SK-N-SH (cell line): ENCODE results near the gene NEAT1. TPM values are rescaled to one million over a fixed set of nuclear protein-coding genes. Genes with fewer than 3 reads are reported as not detected.
"Not testable (repeated sequence)": the region's sequence is repeated elsewhere in the genome, so short reads cannot be mapped to it uniquely, and the experiment has no call there.

Experiments used
- CTCF ChIA-PET: fragments of 300-600, 350-600 bp; formaldehyde crosslinking; extraction: SDS; loops from one replicate; lab custom pipeline; 2021; lab: Yijun Ruan, JAX
- POLR2A ChIA-PET: fragments of 350-600 bp; sonication (Branson Sonifier 250); formaldehyde crosslinking; extraction: SDS; loops from one replicate; lab custom pipeline; 2020; ENCODE audit warnings: antibody characterized with exemption, inconsistent platforms; lab: Yijun Ruan, JAX
- DNase-seq: peaks from one replicate; pipeline ENCODE4 v3.0.0; 2012
- H2AFZ ChIP-seq: fragments of 200-600 bp; sonication (generic); 2 replicates; pipeline ENCODE4 v1.8.1; 2016; ENCODE audit warnings: antibody characterized with exemption, mild to moderate bottlenecking, low read depth
- H3F3A ChIP-seq: fragments of 200-600 bp; sonication (generic); replicated peaks from 2 replicates; pipeline ENCODE3; 2016; ENCODE audit warnings: antibody characterized with exemption, mild to moderate bottlenecking; ENCODE audit not compliant: insufficient read depth
- H3K27ac ChIP-seq, 2 experiments: fragments of 200-500 bp in 1 of 2; fragments of 200-600 bp in 1 of 2; sonication (Bioruptor generic) in 1 of 2; sonication (generic), shearing (Covaris generic) in 1 of 2; 2 replicates each; pipeline versions ENCODE4 v1.5.1 to v1.6.1; 2014 to 2016; ENCODE audit warnings: low read depth in 2 of 2, inconsistent platforms in 1 of 2, low read length in 1 of 2, mild to moderate bottlenecking in 1 of 2, mixed read lengths in 1 of 2
- H3K27me3 ChIP-seq: fragments of 200-600 bp; sonication (generic), shearing (Covaris generic); 2 replicates; pipeline ENCODE4 v1.6.1; 2016; ENCODE audit warnings: mixed run types; ENCODE audit not compliant: insufficient read depth
- H3K36me3 ChIP-seq, 2 experiments: fragments of 200-500 bp in 1 of 2; fragments of 200-600 bp in 1 of 2; sonication (Bioruptor generic) in 1 of 2; sonication (generic) in 1 of 2; replicated peaks in 1 of 2; 2 replicates each; pipeline versions ENCODE3 to v1.5.1; 2014 to 2016; ENCODE audit warnings: low read length in 1 of 2, mild to moderate bottlenecking in 1 of 2; ENCODE audit not compliant: insufficient read depth in 2 of 2, control insufficient read depth in 1 of 2
- H3K4me1 ChIP-seq, 2 experiments: fragments of 200-500 bp in 1 of 2; fragments of 200-600 bp in 1 of 2; sonication (Bioruptor generic) in 1 of 2; sonication (generic), shearing (Covaris generic) in 1 of 2; 2 replicates each; pipeline versions ENCODE4 v1.5.1 to v1.6.1; 2014 to 2016; ENCODE audit warnings: low read depth in 1 of 2, low read length in 1 of 2, mixed run types in 1 of 2; ENCODE audit not compliant: insufficient read depth in 2 of 2, control insufficient read depth in 1 of 2
- H3K4me2 ChIP-seq: fragments of 200-600 bp; sonication (generic), shearing (Covaris generic); 2 replicates; pipeline ENCODE4 v1.6.1; 2017; ENCODE audit warnings: mixed run types
- H3K4me3 ChIP-seq, 2 experiments: fragments of 200-500 bp in 1 of 2; fragments of 200-600 bp in 1 of 2; sonication (Bioruptor generic) in 1 of 2; sonication (generic), shearing (Covaris generic) in 1 of 2; 2 replicates each; pipeline versions ENCODE4 v1.5.1 to v1.8.1; 2014 to 2016; ENCODE audit warnings: low read depth in 2 of 2, inconsistent platforms in 1 of 2, low read length in 1 of 2, mild to moderate bottlenecking in 1 of 2, mixed read lengths in 1 of 2, moderate library complexity in 1 of 2
- H3K79me2 ChIP-seq: fragments of 200-600 bp; sonication (generic); 2 replicates; pipeline ENCODE4 v1.8.1; 2017; ENCODE audit warnings: mild to moderate bottlenecking; ENCODE audit not compliant: insufficient read depth
- H3K9ac ChIP-seq: fragments of 200-600 bp; sonication (generic); 2 replicates; pipeline ENCODE4 v1.6.1; 2017; ENCODE audit warnings: mixed run types
- H3K9me2 ChIP-seq: fragments of 200-600 bp; sonication (generic); 2 replicates; pipeline ENCODE4 v1.6.1; 2017; ENCODE audit warnings: mixed run types
- H3K9me3 ChIP-seq: fragments of 200-600 bp; sonication (generic); 2 replicates; pipeline ENCODE4 v1.6.1; 2017; ENCODE audit warnings: mixed run types, mild to moderate bottlenecking, moderate library complexity
- H4K20me1 ChIP-seq: fragments of 200-600 bp; sonication (generic); 2 replicates; pipeline ENCODE4 v1.6.1; 2017; ENCODE audit warnings: mild to moderate bottlenecking, mixed run types; ENCODE audit not compliant: insufficient read depth
- CHD2 ChIP-seq: fragments of 150-350 bp; IDR thresholded peaks from 2 replicates; pipeline ENCODE4 v1.6.1; 2018; ENCODE audit warnings: low read length; ENCODE audit not compliant: partially characterized antibody
- ELF1 ChIP-seq: IDR thresholded peaks from 2 replicates; pipeline ENCODE4 v1.4.0; 2012
- EP300 ChIP-seq, 2 experiments: IDR thresholded peaks; 2 replicates each; pipeline versions ENCODE4 v1.4.0 to v1.6.1; 2012; ENCODE audit warnings: borderline replicate concordance in 1 of 2, low read depth in 1 of 2, low read length in 1 of 2
- EZH2phosphoT487 ChIP-seq: fragments of 200-600 bp; sonication (generic); IDR thresholded peaks from 2 replicates; pipeline ENCODE4 v1.6.1; 2017; ENCODE audit warnings: low read depth, mixed run types, mild to moderate bottlenecking, antibody characterized with exemption, moderate library complexity, borderline replicate concordance
- FOSL2 ChIP-seq: IDR thresholded peaks from 2 replicates; pipeline ENCODE4 v1.4.0; 2012; ENCODE audit warnings: low read depth, mild to moderate bottlenecking, moderate library complexity, borderline replicate concordance
- FOXJ3 ChIP-seq: sonication (generic); formaldehyde crosslinking; IDR thresholded peaks from 2 replicates; pipeline ENCODE4 v1.5.1; 2020; ENCODE audit warnings: mild to moderate bottlenecking, missing genetic modification reagents
- IRF3 ChIP-seq: fragments of 150-350 bp; IDR thresholded peaks from 2 replicates; pipeline ENCODE4 v1.6.1; 2016; ENCODE audit warnings: mild to moderate bottlenecking, low read depth, low read length
- MAX ChIP-seq: IDR thresholded peaks from 2 replicates; pipeline ENCODE4 v1.4.0; 2012; ENCODE audit warnings: low read depth
- NFIC ChIP-seq: IDR thresholded peaks from 2 replicates; pipeline ENCODE4 v1.4.0; 2012; ENCODE audit warnings: borderline replicate concordance
- NRF1 ChIP-seq: IDR thresholded peaks from 2 replicates; pipeline ENCODE4 v1.6.1; 2012; ENCODE audit warnings: low read depth, mild to moderate bottlenecking, low read length
- POLR2AphosphoS5 ChIP-seq: IDR thresholded peaks from 2 replicates; pipeline ENCODE4 v1.6.1; 2012; ENCODE audit warnings: low read depth, low read length
- RCOR1 ChIP-seq: fragments of 150-350 bp; IDR thresholded peaks from 2 replicates; pipeline ENCODE4 v1.6.1; 2017; ENCODE audit warnings: antibody characterized with exemption, low read length
- RXRA ChIP-seq: IDR thresholded peaks from 2 replicates; pipeline ENCODE4 v1.4.0; 2012; ENCODE audit warnings: low read depth, mild to moderate bottlenecking, borderline replicate concordance
- SIN3A ChIP-seq: IDR thresholded peaks from 2 replicates; pipeline ENCODE4 v1.6.1; 2012; ENCODE audit warnings: low read depth, mild to moderate bottlenecking, low read length, moderate library complexity, borderline replicate concordance
- SMC3 ChIP-seq: IDR thresholded peaks from 2 replicates; pipeline ENCODE4 v1.6.1; 2012; ENCODE audit warnings: low read depth, low read length, improper control_type of control experiment
- TAF1 ChIP-seq: IDR thresholded peaks from 2 replicates; pipeline ENCODE4 v1.6.1; 2012; ENCODE audit warnings: low read depth, mild to moderate bottlenecking, low read length, moderate library complexity, borderline replicate concordance
- TCF12 ChIP-seq: IDR thresholded peaks from 2 replicates; pipeline ENCODE4 v1.4.0; 2012
- ZBTB33 ChIP-seq: IDR thresholded peaks from 2 replicates; pipeline ENCODE4 v1.4.0; 2012; ENCODE audit warnings: low read depth, borderline replicate concordance
- WGBS: methylation state at CpG from one replicate; pipeline ENCODE4 v1.1.6; 2017; ENCODE audit warnings: low lambda C conversion rate; 5-methylcytosine and 5-hydroxymethylcytosine counted together
- polyA plus RNA-seq, 3 experiments: library from polyadenylated mRNA; depleted of rRNA; stranded (reverse); fragments of >200 nt; gene quantifications; 2 replicates each; pipeline ENCODE4 v1.2.3, GENCODE V29; 2012
- TF ChIP-seq, protein P1 (sequence below): IDR thresholded peaks from 2 replicates; pipeline ENCODE4 v1.4.0; 2012; ENCODE audit warnings: low read depth, borderline replicate concordance

Gene NEAT1
- polyA plus RNA-seq, 1 of the 3 experiments (the other 2 are of a cell fraction): 435 TPM

- ChIA-PET CTCF (interaction anchor here (0.9 to 1.8 kb wide), 3 partner anchors 56 to 86 kb away, joined by 3 to 6 read pairs (median 3); partner anchors contain the start of gene MALAT1), POLR2A (no interaction called here)
- DNase-seq: no peak
- H2AFZ ChIP-seq: no peak overlapping the region
- H3K4me1 ChIP-seq: peaks cover 16 to 18% of the 10 kb centered on the region in 2 experiments; a peak in 2 of 4 replicates
- no peak overlapping the region for H3K27ac ChIP-seq
- TF ChIP-seq RCOR1 (no peak), ZBTB33 (no peak), ELF1 (no peak), SMC3 (no peak), IRF3 (no peak), EP300 (IDR thresholded peaks at IDR 0.05; ENCODE audit: borderline replicate concordance in 1 of 2, low read depth in 1 of 2, low read length in 1 of 2) (no peak), MAX (no peak), FOXJ3 (CRISPR knock-in tag) (no peak), TAF1 (no peak), EZH2phosphoT487 (no peak), NFIC (no peak), FOSL2 (no peak), NRF1 (no peak), TCF12 (no peak), POLR2AphosphoS5 (no peak), SIN3A (no peak), RXRA (no peak), CHD2 (no peak)
- TF ChIP-seq, protein P1, sequence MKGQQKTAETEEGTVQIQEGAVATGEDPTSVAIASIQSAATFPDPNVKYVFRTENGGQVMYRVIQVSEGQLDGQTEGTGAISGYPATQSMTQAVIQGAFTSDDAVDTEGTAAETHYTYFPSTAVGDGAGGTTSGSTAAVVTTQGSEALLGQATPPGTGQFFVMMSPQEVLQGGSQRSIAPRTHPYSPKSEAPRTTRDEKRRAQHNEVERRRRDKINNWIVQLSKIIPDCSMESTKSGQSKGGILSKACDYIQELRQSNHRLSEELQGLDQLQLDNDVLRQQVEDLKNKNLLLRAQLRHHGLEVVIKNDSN: no peak
- no peaks in the 10 kb centered on the region for H4K20me1 ChIP-seq
- H3K9ac ChIP-seq: no peak overlapping the region
- peaks cover 13 to 15% of the 10 kb centered on the region in 2 experiments for H3K36me3 ChIP-seq
- over 99% methylated on average over 11 of the region's 24 CpGs for WGBS
- H3K4me2 ChIP-seq: no peak overlapping the region
- H3K4me3 ChIP-seq: no peak overlapping the region
- H3F3A ChIP-seq: peaks cover 10% of the 10 kb centered on the region
- peaks cover 19% of the 10 kb centered on the region for H3K79me2 ChIP-seq
- no peaks in the 10 kb centered on the region for H3K9me3 ChIP-seq
- H3K9me2 ChIP-seq: no peaks in the 10 kb centered on the region
- no peaks in the 10 kb centered on the region for H3K27me3 ChIP-seq
These were observed 10.1 kb upstream of the NEAT1 start for GRCh38 chr11:65412271-65413076.

DNA sequence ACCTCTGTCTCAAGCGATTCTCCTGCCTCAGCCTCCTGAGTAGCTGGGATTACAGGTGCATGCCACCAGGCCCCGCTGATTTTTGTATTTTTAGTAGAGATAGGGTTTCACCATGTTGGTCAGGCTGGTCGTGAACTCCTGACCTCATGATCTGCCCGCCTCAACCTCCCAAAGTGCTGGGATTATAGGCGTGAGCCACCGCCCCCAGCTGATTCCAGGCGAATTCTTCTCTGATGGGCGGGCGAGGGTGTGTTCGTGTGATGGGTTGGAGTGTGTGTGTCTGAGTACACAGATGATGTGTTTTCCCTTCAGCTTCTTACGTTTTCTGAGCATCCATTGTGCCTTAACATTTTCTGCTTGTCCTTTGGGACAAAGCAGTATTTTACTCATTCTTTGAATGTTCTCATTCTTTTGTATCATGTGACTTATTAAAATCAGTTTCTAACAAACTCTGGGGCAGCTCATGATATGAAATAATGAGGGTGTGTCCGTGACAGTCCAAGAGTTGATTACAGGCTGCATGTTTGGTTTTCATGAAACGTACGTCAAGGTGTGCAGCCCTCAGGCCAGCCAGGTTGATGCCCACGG, 9.4 kb upstream of the NEAT1 start:
- not testable (repeated sequence) for H3K27ac ChIP-seq, H2AFZ ChIP-seq, H3K9me3 ChIP-seq, H3K9me2 ChIP-seq, H3K9ac ChIP-seq, DNase-seq, H3K4me3 ChIP-seq, H4K20me1 ChIP-seq, H3K4me2 ChIP-seq, H3K27me3 ChIP-seq
- peaks cover 23 to 25% of the 10 kb centered on the region in 2 experiments; a peak in 3 of 4 replicates for H3K4me1 ChIP-seq
- ChIA-PET CTCF (interaction anchor here (0.7 to 13.0 kb wide), 5 partner anchors 14 to 95 kb away, joined by 3 to 223 read pairs (median 6); partner anchors contain the start of genes MALAT1 and SLC25A45), POLR2A (interaction anchor here (0.6 kb wide), 1 partner anchor 99 kb away, joined by 4 read pairs; no protein-coding TSS in a partner anchor)
- H3F3A ChIP-seq: peaks cover 17% of the 10 kb centered on the region
- H3K36me3 ChIP-seq: peaks cover 13 to 15% of the 10 kb centered on the region in 2 experiments
- H3K79me2 ChIP-seq: peaks cover 26% of the 10 kb centered on the region
- 93% methylated on average over 15 of the region's 15 CpGs for WGBS
